Lower leg skin (tissue), 4 donors: ENCODE data around the gene CMTM8. TPM values are rescaled to one million over a fixed set of nuclear protein-coding genes. Genes with fewer than 3 reads are reported as not detected.

Source experiments
- DNase-seq, 2 donors: peaks; one replicate each; pipeline ENCODE4 v3.0.0-alpha.2; 2019; ENCODE audit warnings: low spot score in 2 of 2
- H3K4me3 ChIP-seq: fragments of 200-600 bp; sonication (generic); 2 replicates; pipeline ENCODE4 v1.5.1; 2017; ENCODE audit warnings: mild to moderate bottlenecking, low read depth; ENCODE audit not compliant: poor library complexity, severe bottlenecking
- CTCF ChIP-seq, 3 donors: fragments of 450-650 bp; IDR thresholded peaks; one replicate each; pipeline ENCODE4 v1.5.1; 2016; ENCODE audit warnings: antibody characterized with exemption in 3 of 3, mild to moderate bottlenecking in 3 of 3, moderate library complexity in 2 of 3
- POLR2A ChIP-seq, 2 donors: fragments of 450-650 bp; IDR thresholded peaks; one replicate each; pipeline ENCODE4 v1.6.1; 2016 to 2017; ENCODE audit warnings: antibody characterized with exemption in 2 of 2, mild to moderate bottlenecking in 1 of 2, moderate library complexity in 1 of 2
- WGBS, 2 donors: methylation state at CpG; one replicate each; pipeline ENCODE4 v1.1.5; 2018; 5-methylcytosine and 5-hydroxymethylcytosine counted together
- intact Hi-C: fragments of 100-400 bp; cut with DNase I; formaldehyde crosslinking; loops from one replicate; pipeline ENCODE4 v1.15.0; 2023; ENCODE audit warnings: low total_unique reads
- total RNA-seq, 4 donors: library from RNA; depleted of rRNA; stranded (reverse); fragments of >200 nt; gene quantifications; one replicate each; pipeline ENCODE4 v1.1.0, GENCODE V29; 2016

Gene CMTM8
- total RNA-seq, 4 donors from 2014 or later, result 11.0 to 24.7 (median 15.5) TPM

- DNase-seq, result no peak
- intact Hi-C loops, result no loop called here
- 76 to 83% methylated on average over 4 of the region's 4 CpGs for WGBS, 2 donors
- TF ChIP-seq CTCF (IDR thresholded peaks at IDR 0.05), result no peak
- no peak for TF ChIP-seq POLR2A (IDR thresholded peaks at IDR 0.05)
- no peak overlapping the region for H3K4me3 ChIP-seq
Measured at GRCh38 chr3:32246079-32246675, 7.7 kb downstream of the CMTM8 start.

DNA sequence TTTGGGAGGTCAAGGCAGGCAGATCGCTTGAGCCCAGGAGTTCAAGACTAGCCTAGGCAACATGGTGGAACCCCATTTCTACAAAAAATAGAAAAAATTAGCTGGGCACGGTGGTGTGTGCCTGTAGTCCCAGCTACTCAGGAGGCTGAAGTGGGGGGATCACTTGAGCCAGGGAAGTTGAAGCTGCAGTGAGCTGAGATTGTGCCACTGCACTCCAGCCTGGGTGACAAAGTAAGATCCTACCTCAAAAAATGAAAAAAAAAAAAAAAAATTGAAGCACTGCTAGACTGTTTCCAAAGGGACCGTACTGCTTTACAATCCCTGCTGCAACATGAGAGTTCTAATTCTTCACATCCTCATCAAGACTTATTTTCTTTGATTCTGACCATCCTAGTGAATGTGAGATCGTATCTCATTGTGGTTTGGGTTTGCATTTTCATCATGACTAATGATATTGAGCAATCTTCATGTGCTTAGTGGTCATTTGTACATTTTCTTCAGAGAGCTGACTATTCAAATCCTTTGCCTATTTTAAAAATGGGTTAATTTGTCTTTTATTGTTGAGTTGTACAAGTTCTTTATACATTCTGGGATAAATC lies 10.8 kb downstream of the CMTM8 start:
- TF ChIP-seq POLR2A (IDR thresholded peaks at IDR 0.05), result no peak
- intact Hi-C loops, result no loop called here
- no peak overlapping the region for H3K4me3 ChIP-seq
- 78 to 79% methylated on average over 4 of the region's 4 CpGs for WGBS, 2 donors
- DNase-seq, result no peak

DNA sequence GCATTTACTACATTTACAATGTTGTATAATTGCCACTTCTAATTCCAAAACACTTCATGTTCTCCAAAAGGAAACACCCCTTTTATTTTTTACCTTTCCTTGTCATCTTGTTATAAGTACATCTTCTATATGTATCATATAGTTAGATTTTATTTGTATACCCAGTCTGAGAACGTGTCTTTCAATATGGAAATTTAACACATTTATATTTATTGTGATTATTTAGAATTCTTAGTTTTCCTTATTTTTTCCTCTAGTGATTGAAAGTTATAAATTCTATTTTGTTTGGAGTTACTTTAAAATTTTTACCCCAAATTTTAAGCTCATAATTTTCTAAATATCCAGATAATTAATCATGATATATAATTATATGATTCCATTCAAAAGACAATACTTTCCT lies 15.8 kb downstream of the CMTM8 start:
- TF ChIP-seq POLR2A (IDR thresholded peaks at IDR 0.05), result no peak
- no peak for TF ChIP-seq CTCF (IDR thresholded peaks at IDR 0.05)
- H3K4me3 ChIP-seq, result no peak overlapping the region
- WGBS, 2 donors, result 93 to 100% methylated on average over 1 of the region's 1 CpG
- intact Hi-C loops, result no loop called here
- DNase-seq, result no peak

DNA sequence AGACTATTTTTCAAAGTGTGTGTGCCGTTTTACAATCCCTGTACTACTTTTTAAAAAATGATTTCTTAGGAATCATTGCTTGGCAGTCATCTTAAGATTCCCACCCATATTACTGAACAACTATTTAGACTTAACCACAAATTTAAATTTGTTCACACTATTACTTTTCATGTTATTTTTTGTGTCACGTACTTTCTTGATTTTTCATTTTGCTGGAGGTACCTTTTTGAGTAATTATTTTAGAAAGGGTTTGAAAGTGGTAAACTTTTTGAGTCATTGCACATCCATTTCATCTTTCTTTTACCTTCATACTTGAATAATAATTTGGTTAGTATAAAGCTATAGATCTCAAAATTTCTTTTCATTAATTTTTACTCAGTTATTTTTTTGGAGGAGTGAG lies 16.9 kb downstream of the CMTM8 start:
- DNase-seq, result no peak
- intact Hi-C loops, result no loop called here
- WGBS, 2 donors, result 83 to 89% methylated on average over 2 of the region's 2 CpGs
- TF ChIP-seq CTCF (IDR thresholded peaks at IDR 0.05) (no peak), POLR2A (IDR thresholded peaks at IDR 0.05) (no peak)
- H3K4me3 ChIP-seq, result no peak overlapping the region

- WGBS, 2 donors, result 86 to 89% methylated on average over 3 of the region's 3 CpGs
- no peak overlapping the region for H3K4me3 ChIP-seq
- TF ChIP-seq POLR2A (IDR thresholded peaks at IDR 0.05) (no peak), CTCF (IDR thresholded peaks at IDR 0.05) (no peak)
- intact Hi-C loops, result no loop called here
- DNase-seq, result no peak
Measured at GRCh38 chr3:32256206-32256605, 17.7 kb downstream of the CMTM8 start.

- no peak for TF ChIP-seq POLR2A (IDR thresholded peaks at IDR 0.05)
- no peak for TF ChIP-seq CTCF (IDR thresholded peaks at IDR 0.05)
- no peak overlapping the region for H3K4me3 ChIP-seq
- 75 to 94% methylated on average over 3 of the region's 3 CpGs for WGBS, 2 donors
- intact Hi-C loops, result no loop called here
- no peak for DNase-seq
Measured at GRCh38 chr3:32257042-32257441, 18.6 kb downstream of the CMTM8 start.
